KOPT-K1 (cell line): Measurements from ENCODE around the gene PERP.

Experiments
- H3K27ac ChIP-seq: fragments of 200-600 bp; sonication (generic); 2 replicates; pipeline ENCODE4 v1.5.1; 2016; ENCODE audit warnings: antibody characterized with exemption, mild to moderate bottlenecking, low read depth, low read length; ENCODE audit not compliant: poor library complexity, severe bottlenecking
- H3K36me3 ChIP-seq: fragments of 200-600 bp; sonication (generic); 2 replicates; pipeline ENCODE4 v1.5.1; 2017; ENCODE audit warnings: antibody characterized with exemption, mild to moderate bottlenecking, low read length, moderate library complexity; ENCODE audit not compliant: insufficient read depth
- H3K9me3 ChIP-seq: fragments of 200-600 bp; sonication (generic); 2 replicates; pipeline ENCODE4 v1.5.1; 2017; ENCODE audit warnings: antibody characterized with exemption, low read length, mild to moderate bottlenecking; ENCODE audit not compliant: insufficient read depth, poor library complexity, severe bottlenecking

PERP gene

GRCh38 chr6:138110229-138110628, 3.0 kb upstream of the PERP start:
- Histone ChIP-seq H3K27ac (no peak overlapping the region), H3K36me3 (no peaks in the 10 kb centered on the region), H3K9me3 (no peaks in the 10 kb centered on the region)

GRCh38 chr6:138109042-138109997, 2.1 kb upstream of the PERP start:
- Histone ChIP-seq H3K9me3 (no peaks in the 10 kb centered on the region), H3K27ac (no peak overlapping the region), H3K36me3 (no peaks in the 10 kb centered on the region)

- Histone ChIP-seq H3K9me3 (no peaks in the 10 kb centered on the region), H3K36me3 (no peaks in the 10 kb centered on the region), H3K27ac (no peak overlapping the region)
These were observed 753 bp upstream of the PERP start for GRCh38 chr6:138107752-138108592.

- H3K27ac ChIP-seq = no peak overlapping the region
- no peaks in the 10 kb centered on the region for H3K9me3 ChIP-seq
- H3K36me3 ChIP-seq = no peaks in the 10 kb centered on the region
These were observed 548 bp downstream of the PERP start for GRCh38 chr6:138106665-138107077.

GRCh38 chr6:138105880-138106664, 1.1 kb downstream of the PERP start:
- Histone ChIP-seq H3K27ac (no peak overlapping the region), H3K9me3 (no peaks in the 10 kb centered on the region), H3K36me3 (no peaks in the 10 kb centered on the region)

- Histone ChIP-seq H3K9me3 (no peaks in the 10 kb centered on the region), H3K36me3 (no peaks in the 10 kb centered on the region), H3K27ac (no peak overlapping the region)
These were observed 1.8 kb downstream of the PERP start for GRCh38 chr6:138105446-138105845.

GRCh38 chr6:138104618-138105213, 2.5 kb downstream of the PERP start:
- Histone ChIP-seq H3K27ac (no peak overlapping the region), H3K36me3 (no peaks in the 10 kb centered on the region), H3K9me3 (no peaks in the 10 kb centered on the region)

GRCh38 chr6:138103871-138104270, 3.3 kb downstream of the PERP start:
- Histone ChIP-seq H3K27ac (no peak overlapping the region), H3K36me3 (no peaks in the 10 kb centered on the region)

GRCh38 chr6:138101946-138102731, 5.1 kb downstream of the PERP start:
- no peak overlapping the region for H3K27ac ChIP-seq
- H3K9me3 ChIP-seq = no peaks in the 10 kb centered on the region
- no peaks in the 10 kb centered on the region for H3K36me3 ChIP-seq

More at GRCh38 chr6:138103871-138104270, 3.3 kb downstream of the PERP start:
- H3K9me3 ChIP-seq = no peaks in the 10 kb centered on the region

GRCh38 chr6:138099832-138100231, 7.4 kb downstream of the PERP start:
- H3K9me3 ChIP-seq = no peaks in the 10 kb centered on the region
- H3K36me3 ChIP-seq = no peaks in the 10 kb centered on the region
- no peak overlapping the region for H3K27ac ChIP-seq

- H3K36me3 ChIP-seq = no peaks in the 10 kb centered on the region
These were observed 8.9 kb downstream of the PERP start for GRCh38 chr6:138098306-138098705.

GRCh38 chr6:138094260-138094659, 13.0 kb downstream of the PERP start:
- H3K27ac ChIP-seq = no peak overlapping the region
- no peaks in the 10 kb centered on the region for H3K36me3 ChIP-seq
- no peaks in the 10 kb centered on the region for H3K9me3 ChIP-seq

More at GRCh38 chr6:138098306-138098705, 8.9 kb downstream of the PERP start:
- no peak overlapping the region for H3K27ac ChIP-seq
- H3K9me3 ChIP-seq = no peaks in the 10 kb centered on the region

GRCh38 chr6:138093632-138094031, 13.6 kb downstream of the PERP start:
- no peaks in the 10 kb centered on the region for H3K36me3 ChIP-seq
- no peaks in the 10 kb centered on the region for H3K9me3 ChIP-seq
- no peak overlapping the region for H3K27ac ChIP-seq

GRCh38 chr6:138092686-138093085, 14.5 kb downstream of the PERP start:
- Histone ChIP-seq H3K36me3 (no peaks in the 10 kb centered on the region), H3K27ac (no peak overlapping the region), H3K9me3 (no peaks in the 10 kb centered on the region)
